ENCODE measurements around the gene NELFCD. TPM values are rescaled to one million over a fixed set of nuclear protein-coding genes. Genes with fewer than 3 reads are reported as not detected.
"Not testable (repeated sequence)": the region's sequence is repeated elsewhere in the genome, so short reads cannot be mapped to it uniquely, and the experiment has no call there.

The NELFCD gene
- total and polyA plus RNA-seq, 2 donors (not counting 1 experiment from before 2014, with no cell fraction given) = 80.2 to 107 TPM

DNA sequence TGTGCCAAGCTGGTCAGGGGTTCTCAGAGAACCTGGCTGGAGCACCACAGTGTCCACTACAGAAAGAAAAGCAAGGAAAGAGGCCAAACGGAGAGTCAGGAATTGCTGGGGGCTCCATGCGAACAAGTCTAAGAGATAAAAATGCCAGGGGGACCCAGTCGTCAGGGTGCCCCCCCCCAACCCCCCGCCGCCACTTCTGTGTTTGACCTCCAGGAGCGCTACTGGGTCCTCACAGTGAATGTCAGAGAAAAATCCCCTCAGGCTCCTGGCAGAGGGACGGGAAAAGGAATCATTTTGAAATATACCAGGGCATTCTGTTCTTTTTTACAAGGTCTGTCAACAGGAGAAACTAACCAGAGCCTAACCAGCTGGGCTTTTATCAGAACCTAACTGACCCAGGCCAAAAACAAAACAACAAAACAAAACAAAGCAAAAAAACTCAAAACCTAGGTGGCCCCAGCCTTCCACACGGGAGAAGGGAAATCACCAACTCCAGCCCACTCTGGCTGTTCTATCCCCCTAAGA lies 17.9 kb upstream of the NELFCD start:
- H3K4me2 ChIP-seq (replicated peaks; ENCODE audit: low read depth, low read length, poor library complexity, severe bottlenecking) = no peak overlapping the region
- H3K36me3 ChIP-seq (replicated peaks in 1 of 2; ENCODE audit: control extremely low read depth in 1 of 2, control insufficient read depth in 1 of 2, extremely low read depth in 1 of 2, insufficient read depth in 2 of 2, low read length in 1 of 2) = no peaks in the 10 kb centered on the region
- H3K79me2 ChIP-seq (ENCODE audit: control insufficient read depth, insufficient read depth, low read length) = no peaks in the 10 kb centered on the region
- no peaks in the 10 kb centered on the region for H3K4me1 ChIP-seq (ENCODE audit: control insufficient read depth in 2 of 2, insufficient read depth in 2 of 2, low read length in 2 of 2)
- no peak overlapping the region for H3K27ac ChIP-seq (ENCODE audit: low read length in 2 of 2)
- H4K20me1 ChIP-seq (ENCODE audit: control insufficient read depth, insufficient read depth, low read length, poor library complexity, severe bottlenecking) = no peaks in the 10 kb centered on the region
- no peak overlapping the region for H3K4me3 ChIP-seq (ENCODE audit: control extremely low read depth in 1 of 5, extremely low read depth in 1 of 5, insufficient read depth in 1 of 5, low read depth in 2 of 5, low read length in 4 of 5)
- Mint-ChIP-seq H3K4me3 (no peak overlapping the region), H3K27me3 (no peaks in the 10 kb centered on the region), H3K27ac (no peak overlapping the region), H3K4me1 (peaks cover 2% of the 10 kb centered on the region), H3K9me3 (ENCODE audit: insufficient read depth) (no peaks in the 10 kb centered on the region)
- 88% methylated on average over 5 of the region's 8 CpGs for WGBS (ENCODE audit: insufficient coverage)
- no peak overlapping the region for H3K9ac ChIP-seq (ENCODE audit: low read length)
- DNase-seq = no peak
- POLR2A ChIA-PET = no interaction called here
- H2AFZ ChIP-seq (ENCODE audit: insufficient read depth, low read depth, low read length, poor library complexity, severe bottlenecking) = no peak overlapping the region
- no peak for TF ChIP-seq CTCF (IDR thresholded peaks at IDR 0.05)
- no peak for TF ChIP-seq EZH2 (IDR thresholded peaks at IDR 0.05; ENCODE audit: borderline replicate concordance, insufficient read depth, low read depth, low read length, poor library complexity, severe bottlenecking)
- no peaks in the 10 kb centered on the region for H3K27me3 ChIP-seq (replicated peaks in 1 of 4; ENCODE audit: control extremely low read depth in 1 of 4, control insufficient read depth in 3 of 4, insufficient read depth in 4 of 4, low read length in 3 of 4)
- intact Hi-C loops (cut with micrococcal nuclease) = no loop called here
- CTCF ChIA-PET = interaction anchor here (1.2 kb wide), 1 partner anchor 244 kb away, joined by 4 read pairs; no protein-coding TSS in a partner anchor
- H3K9me3 ChIP-seq (ENCODE audit: control extremely low read depth in 1 of 3, control insufficient read depth in 2 of 3, insufficient read depth in 1 of 3, low read length in 2 of 3) = peaks cover 0 to 7% (median 0%) of the 10 kb centered on the region in 3 donors
- ATAC-seq (ENCODE audit: low read depth) = no peak

- H3K4me1 Mint-ChIP-seq; H4K20me1 ChIP-seq (ENCODE audit: control insufficient read depth, insufficient read depth, low read length, poor library complexity, severe bottlenecking); CTCF ChIA-PET; ATAC-seq (ENCODE audit: low read depth); intact Hi-C loops (cut with micrococcal nuclease); H3K4me2 ChIP-seq (replicated peaks; ENCODE audit: low read depth, low read length, poor library complexity, severe bottlenecking); H3K36me3 ChIP-seq (replicated peaks in 1 of 2; ENCODE audit: control extremely low read depth in 1 of 2, control insufficient read depth in 1 of 2, extremely low read depth in 1 of 2, insufficient read depth in 2 of 2, low read length in 1 of 2); H3K27me3 ChIP-seq (replicated peaks in 1 of 4; ENCODE audit: control extremely low read depth in 1 of 4, control insufficient read depth in 3 of 4, insufficient read depth in 4 of 4, low read length in 3 of 4); H3K27ac Mint-ChIP-seq; H3K4me3 Mint-ChIP-seq; DNase-seq; H2AFZ ChIP-seq (ENCODE audit: insufficient read depth, low read depth, low read length, poor library complexity, severe bottlenecking); H3K9me3 ChIP-seq (ENCODE audit: control extremely low read depth in 1 of 3, control insufficient read depth in 2 of 3, insufficient read depth in 1 of 3, low read length in 2 of 3); H3K4me3 ChIP-seq (ENCODE audit: control extremely low read depth in 1 of 5, extremely low read depth in 1 of 5, insufficient read depth in 1 of 5, low read depth in 2 of 5, low read length in 4 of 5); H3K79me2 ChIP-seq (ENCODE audit: control insufficient read depth, insufficient read depth, low read length); H3K9me3 Mint-ChIP-seq (ENCODE audit: insufficient read depth); H3K27ac ChIP-seq (ENCODE audit: low read length in 2 of 2); H3K4me1 ChIP-seq (ENCODE audit: control insufficient read depth in 2 of 2, insufficient read depth in 2 of 2, low read length in 2 of 2); POLR2A ChIA-PET; H3K9ac ChIP-seq (ENCODE audit: low read length); H3K27me3 Mint-ChIP-seq: not testable (repeated sequence)
- WGBS (ENCODE audit: insufficient coverage) = no CpG with 5 or more reads among the region's 5 CpGs
Observed at GRCh38 chr20:58963922-58964321, 17.1 kb upstream of the NELFCD start.
